Panc1 (cell line): ENCODE data around the gene ENO4. TPM values are rescaled to one million over a fixed set of nuclear protein-coding genes. Genes with fewer than 3 reads are reported as not detected.

Experiments
- ATAC-seq: fragments of 200-7000 bp; cut with Tn5 transposase; 2 replicates; pipeline ENCODE4 v1.9.1; 2020; ENCODE audit warnings: mild to moderate bottlenecking, moderate library complexity
- BruUV-seq: library from RNA; stranded (reverse); fragments of 400-500 nt; replicated peaks from 2 replicates; lab custom pipeline; 2021; lab: Mats Ljungman, UMichigan
- CTCF ChIA-PET: fragments of 300-600 bp; sonication (Branson Sonifier 250); formaldehyde crosslinking; loops from one replicate; lab custom pipeline; 2022; ENCODE audit warnings: antibody characterized with exemption; lab: Charles Lee
- POLR2A ChIA-PET: fragments of 300-600 bp; sonication (Branson Sonifier 250); formaldehyde crosslinking; loops from one replicate; lab custom pipeline; 2022; ENCODE audit warnings: antibody characterized with exemption; lab: Charles Lee
- DNase-seq: peaks from one replicate; pipeline ENCODE4 v3.0.0-alpha.2; 2010; ENCODE audit warnings: low read depth, low spot score
- H3K27ac ChIP-seq: 2 replicates; pipeline ENCODE4 v1.5.1; 2011; ENCODE audit warnings: mild to moderate bottlenecking, low read length, inconsistent platforms
- H3K27me3 ChIP-seq: fragments of 200-500 bp; sonication (Bioruptor generic); 2 replicates; pipeline ENCODE4 v1.6.0; 2014; ENCODE audit warnings: low read length, inconsistent platforms; ENCODE audit not compliant: control insufficient read depth, insufficient read depth
- H3K36me3 ChIP-seq: fragments of 200-500 bp; sonication (Bioruptor generic); 2 replicates; pipeline ENCODE4 v1.5.1; 2014; ENCODE audit warnings: inconsistent platforms, mild to moderate bottlenecking, low read length, moderate library complexity; ENCODE audit not compliant: control insufficient read depth, insufficient read depth
- H3K4me1 ChIP-seq: 2 replicates; pipeline ENCODE4 v1.5.1; 2011; ENCODE audit warnings: inconsistent platforms, mild to moderate bottlenecking, low read length, moderate library complexity; ENCODE audit not compliant: control insufficient read depth, insufficient read depth
- H3K4me3 ChIP-seq, 2 experiments: 2 replicates each; pipeline ENCODE4 v1.5.1; 2011 to 2012; ENCODE audit warnings: low read depth in 2 of 2, low read length in 2 of 2, mild to moderate bottlenecking in 2 of 2, inconsistent platforms in 1 of 2, moderate library complexity in 1 of 2
- H3K9me3 ChIP-seq: fragments of 200-500 bp; sonication (Bioruptor generic); 2 replicates; pipeline ENCODE4 v1.5.1; 2014; ENCODE audit warnings: low read depth, mild to moderate bottlenecking, inconsistent platforms, low read length, moderate library complexity; ENCODE audit not compliant: control insufficient read depth, insufficient read depth
- CTCF ChIP-seq: fragments of 450-650 bp; IDR thresholded peaks from 2 replicates; pipeline ENCODE4 v1.5.1; 2017; ENCODE audit warnings: mild to moderate bottlenecking
- POLR2AphosphoS5 ChIP-seq: IDR thresholded peaks from 2 replicates; pipeline ENCODE4 v1.6.1; 2012; ENCODE audit warnings: mild to moderate bottlenecking, low read depth, low read length, moderate library complexity
- REST ChIP-seq, 2 experiments: IDR thresholded peaks; 2 replicates each; pipeline ENCODE4 v1.6.1; 2011 to 2012; ENCODE audit warnings: low read depth in 2 of 2, control low read depth in 1 of 2, low read length in 1 of 2, mild to moderate bottlenecking in 1 of 2, moderate library complexity in 1 of 2; ENCODE audit not compliant: insufficient read depth in 1 of 2
- SIN3A ChIP-seq: IDR thresholded peaks from 2 replicates; pipeline ENCODE4 v1.6.1; 2012; ENCODE audit warnings: low read depth, mild to moderate bottlenecking, low read length, moderate library complexity, borderline replicate concordance; ENCODE audit not compliant: insufficient read depth
- TCF7L2 ChIP-seq: IDR thresholded peaks from 2 replicates; pipeline ENCODE4 v1.6.1; 2011; ENCODE audit warnings: mild to moderate bottlenecking, low read depth, low read length, inconsistent platforms
- in situ Hi-C: cut with HindIII; loops from 2 replicates; pipeline ENCODE4 v1.10.0; 2016; ENCODE audit warnings: low sequenced_read_pairs, low pct_unique_long_range_greater_than_20kb
- intact Hi-C: fragments of 100-400 bp; cut with micrococcal nuclease; formaldehyde crosslinking; loops from one replicate; pipeline ENCODE4 v1.10.0; 2022; ENCODE audit not compliant: unreplicated experiment
- total RNA-seq: library from RNA; stranded (reverse); gene quantifications from one replicate; pipeline ENCODE4 v1.2.1, GENCODE V29; 2021; ENCODE audit not compliant: unreplicated experiment

ENO4 gene
- total RNA-seq, 1 experiment from 2014 or later = 0.15 TPM

GRCh38 chr10:116909307-116909706, 60.0 kb downstream of the ENO4 start:
- H3K9me3 ChIP-seq = no peaks in the 10 kb centered on the region
- no peaks in the 10 kb centered on the region for H3K4me1 ChIP-seq
- in situ Hi-C loops (no loop called here), intact Hi-C loops (no loop called here)
- no peak for TF ChIP-seq CTCF
- TF ChIP-seq TCF7L2 = no peak
- TF ChIP-seq SIN3A = no peak
- no peak for TF ChIP-seq REST (IDR thresholded peaks at IDR 0.05; ENCODE audit: insufficient read depth in 1 of 2, low read depth in 2 of 2, low read length in 1 of 2)
- no peak for TF ChIP-seq POLR2AphosphoS5
- no peak overlapping the region for H3K4me3 ChIP-seq
- DNase-seq (no peak), ATAC-seq (no peak)
- CTCF ChIA-PET = interaction anchor here (0.6 kb wide), 1 partner anchor 358 kb away, joined by 4 read pairs; no protein-coding TSS in a partner anchor
- POLR2A ChIA-PET = no interaction called here
- peaks cover 27% of the 10 kb centered on the region for H3K36me3 ChIP-seq
- H3K27me3 ChIP-seq = no peaks in the 10 kb centered on the region
- BruUV-seq = no TSS peak
- H3K27ac ChIP-seq = no peak overlapping the region

GRCh38 chr10:116910910-116911309, 61.6 kb downstream of the ENO4 start:
- Histone ChIP-seq H3K27ac (no peak overlapping the region), H3K9me3 (no peaks in the 10 kb centered on the region), H3K4me1 (no peaks in the 10 kb centered on the region), H3K36me3 (peaks cover 31% of the 10 kb centered on the region), H3K4me3 (no peak overlapping the region), H3K27me3 (no peaks in the 10 kb centered on the region)
- CTCF ChIA-PET = interaction anchor here (0.7 kb wide), 2 partner anchors 124 to 315 kb away, joined by 3 to 4 read pairs; no protein-coding TSS in a partner anchor
- DNase-seq (no peak), ATAC-seq (no peak)
- in situ Hi-C loops = no loop called here
- intact Hi-C loops = no loop called here
- TF ChIP-seq TCF7L2 = no peak
- TF ChIP-seq REST (IDR thresholded peaks at IDR 0.05; ENCODE audit: insufficient read depth in 1 of 2, low read depth in 2 of 2, low read length in 1 of 2) = no peak
- no peak for TF ChIP-seq POLR2AphosphoS5
- no peak for TF ChIP-seq SIN3A
- TF ChIP-seq CTCF = no peak
- POLR2A ChIA-PET = no interaction called here
- no TSS peak for BruUV-seq
